ENCODE measurements around the gene ELMO1.

- no peak for TF ChIP-seq CTCF (IDR thresholded peaks at IDR 0.05; ENCODE audit: low read depth, low read length)
- TF ChIP-seq MAX (IDR thresholded peaks at IDR 0.05; ENCODE audit: low read depth, low read length): no peak
- TF ChIP-seq POLR2A (IDR thresholded peaks at IDR 0.05; ENCODE audit: extremely low read depth, insufficient read length): no peak
These were observed 491.0 kb downstream of the ELMO1 start for GRCh38 chr7:36957620-36958019.

Measured in NB4 (cell line).